K562 (cell line): ENCODE data around the gene TGOLN2. TPM values are rescaled to one million over a fixed set of nuclear protein-coding genes. Genes with fewer than 3 reads are reported as not detected.
A peak's percentile ranks its signal among the peaks of the same experiment; 100 is the strongest.

Experiments used
- BRD4 ChIP-seq: fragments of 200-600 bp; sonication (generic); IDR thresholded peaks from 2 replicates; pipeline ENCODE4 v1.6.1; 2017; ENCODE audit warnings: inconsistent platforms
- DLX4 ChIP-seq: fragments of 250-450 bp; sonication (Bioruptor Pico); IDR thresholded peaks from 2 replicates; pipeline ENCODE4 v1.6.1; 2021; ENCODE audit warnings: mild to moderate bottlenecking
- HDAC3 ChIP-seq: fragments of 450-650 bp; IDR thresholded peaks from 2 replicates; pipeline ENCODE4 v1.6.1; 2018; ENCODE audit warnings: borderline replicate concordance, mild to moderate bottlenecking, moderate library complexity; ENCODE audit not compliant: partially characterized antibody
- HNRNPH1 ChIP-seq: fragments of 200-400 bp; formaldehyde crosslinking; optimal IDR thresholded peaks from 2 replicates; pipeline ENCODE3; 2017; ENCODE audit warnings: low read depth, mild to moderate bottlenecking, low read length, moderate library complexity
- HNRNPLL ChIP-seq: fragments of 200-400 bp; formaldehyde crosslinking; IDR thresholded peaks from 2 replicates; pipeline ENCODE4 v1.6.1; 2017; ENCODE audit warnings: low read length, low read depth, mild to moderate bottlenecking; ENCODE audit not compliant: poor library complexity, severe bottlenecking
- MBD2 ChIP-seq: sonication (generic); IDR thresholded peaks from 2 replicates; pipeline ENCODE4 v1.6.1; 2016; ENCODE audit warnings: low read depth, borderline replicate concordance
- MCM7 ChIP-seq, 2 experiments: fragments of 450-650 bp; IDR thresholded peaks; 2 replicates each; pipeline ENCODE4 v1.6.1; 2016 to 2018
- MECOM ChIP-seq: fragments of 250-450 bp; sonication (Bioruptor Pico); IDR thresholded peaks from 2 replicates; pipeline ENCODE4 v1.8.0; 2022; ENCODE audit warnings: inconsistent platforms
- MTF1 ChIP-seq: fragments of 250-450 bp; sonication (Bioruptor Pico); IDR thresholded peaks from 2 replicates; pipeline ENCODE4 v1.9.0; 2021; ENCODE audit warnings: moderate library complexity, mild to moderate bottlenecking, inconsistent platforms, borderline replicate concordance
- NRF1 ChIP-seq, 2 experiments: fragments of 450-650 bp; IDR thresholded peaks in 1 of 2; conservative IDR thresholded peaks in 1 of 2; 2 replicates each; pipeline ENCODE4 v1.6.1; 2014; ENCODE audit warnings: mild to moderate bottlenecking in 2 of 2
- PML ChIP-seq: IDR thresholded peaks from 2 replicates; pipeline ENCODE4 v1.6.1; 2012; ENCODE audit warnings: low read length, inconsistent platforms
- PRPF4 ChIP-seq: fragments of 200-400 bp; formaldehyde crosslinking; IDR thresholded peaks from one replicate; pipeline ENCODE4 v1.6.1; 2017; ENCODE audit warnings: low read length, low read depth, mild to moderate bottlenecking; ENCODE audit not compliant: insufficient read depth, poor library complexity, severe bottlenecking
- TRIM25 ChIP-seq: fragments of 450-650 bp; IDR thresholded peaks from 2 replicates; pipeline ENCODE4 v1.7.0; 2016; ENCODE audit warnings: borderline replicate concordance
- ZC3H4 ChIP-seq: sonication (generic); formaldehyde crosslinking; IDR thresholded peaks from 2 replicates; pipeline ENCODE4 v1.9.0; 2021; ENCODE audit warnings: missing genetic modification reagents, borderline replicate concordance
- polyA plus RNA-seq, 8 experiments: library from polyadenylated mRNA; depleted of rRNA in 4 of 8; stranded (reverse) in 5 of 8; unstranded in 3 of 8; fragments of >200 nt; fragmentation: Nextera tagmentation in 2 of 8; fragmentation: Illumina TruSeq in 1 of 8; extraction: Ambion mirVana in 2 of 8; extraction: Trizol in 1 of 8; gene quantifications; 2 replicates each; pipeline versions ENCODE4 v1.2.1 to v1.2.3, GENCODE V29; 2011 to 2014; ENCODE audit warnings: inconsistent platforms in 1 of 8, missing spikeins in 1 of 8
- total RNA-seq, 7 experiments: library from RNA; depleted of rRNA in 6 of 7; stranded (reverse); fragments of >200 nt in 6 of 7; fragmentation: Illumina TruSeq in 2 of 7; extraction: Trizol in 2 of 7; gene quantifications; 2 replicates each; pipeline versions ENCODE4 v1.2.1 to v1.2.3, GENCODE V29; 2011 to 2021; ENCODE audit warnings: low replicate concordance in 1 of 7

The TGOLN2 gene
- total and polyA plus RNA-seq, 9 of the 15 experiments (the other 6 are each of a cell fraction or from before 2014, with no cell fraction given): 13.0 to 66.5 (median 35.9) TPM

GRCh38 chr2:85327822-85328617 lies at the start of gene TGOLN2 (continued):
- no peak for TF ChIP-seq PRPF4
- no peak for TF ChIP-seq MTF1 (CRISPR knock-in tag)
- no peak for TF ChIP-seq MCM7 (IDR thresholded peaks at IDR 0.05)
- peak; percentile 94 for TF ChIP-seq PML
- TF ChIP-seq TRIM25: no peak
- TF ChIP-seq DLX4 (CRISPR knock-in tag): no peak
- TF ChIP-seq HNRNPLL: peak; percentile 26
- TF ChIP-seq HNRNPH1: no peak
- no peak; the same call in 1 of the 2 replicates for TF ChIP-seq ZC3H4 (CRISPR knock-in tag)
- peak; percentile 82; the same call in 1 of the 2 replicates for TF ChIP-seq MBD2
- TF ChIP-seq NRF1 (conservative IDR thresholded peaks at IDR 0.05 in 1 of 2, IDR thresholded peaks at IDR 0.05 in 1 of 2): peak; percentile 82 to 86
- TF ChIP-seq HDAC3: no peak
- TF ChIP-seq MECOM (CRISPR knock-in tag): no peak
- no peak for TF ChIP-seq BRD4
